ENCODE data around the gene GSDME. TPM values are rescaled to one million over a fixed set of nuclear protein-coding genes. Genes with fewer than 3 reads are reported as not detected.
A peak's percentile ranks its signal among the peaks of the same experiment; 100 is the strongest.

The GSDME gene
- polyA plus RNA-seq, 2 donors = 1.1 to 3.4 TPM

DNA sequence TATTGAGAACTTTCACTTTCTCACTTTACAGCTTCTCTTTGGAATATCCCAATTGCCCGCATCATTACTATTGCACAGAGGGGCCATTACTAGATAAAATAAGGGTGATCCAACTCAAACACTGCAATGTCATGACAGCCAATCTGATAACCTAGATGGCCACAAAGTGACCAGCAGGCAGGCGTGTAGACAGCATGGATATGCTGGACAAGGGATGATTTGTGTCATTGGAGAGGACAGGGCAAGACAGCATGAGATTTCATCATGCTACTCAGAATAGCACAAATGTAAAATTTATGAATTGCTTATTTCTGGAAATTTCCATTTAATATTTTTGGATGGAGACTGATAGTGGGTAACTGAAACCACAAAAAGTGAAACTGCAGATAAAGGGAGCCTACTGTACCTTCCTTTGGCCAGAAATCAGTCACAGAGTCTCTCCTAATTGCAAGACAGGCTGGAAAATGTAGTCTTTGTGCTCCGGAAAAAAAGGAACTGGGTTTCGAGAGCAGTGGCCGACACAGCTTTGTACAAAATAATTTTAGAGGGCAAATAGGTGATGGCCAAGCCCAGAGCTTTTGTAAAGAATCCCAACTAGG, 6.1 kb upstream of the GSDME start:
- Histone ChIP-seq H3K9me3 (ENCODE audit: control insufficient read depth in 2 of 2, insufficient read depth in 1 of 2, low read depth in 1 of 2, low read length in 1 of 2) (no peaks in the 10 kb centered on the region), H3K36me3 (ENCODE audit: control insufficient read depth in 2 of 2, insufficient read depth in 2 of 2, low read length in 1 of 2) (no peaks in the 10 kb centered on the region), H3K4me1 (ENCODE audit: control insufficient read depth in 2 of 2, insufficient read depth in 2 of 2, low read length in 1 of 2) (no peaks in the 10 kb centered on the region), H3K27me3 (ENCODE audit: control insufficient read depth in 1 of 2, insufficient read depth in 2 of 2, low read length in 2 of 2) (peaks cover 0 to 4% of the 10 kb centered on the region in 2 donors), H3K27ac (ENCODE audit: low read depth in 2 of 2, low read length in 1 of 2) (no peak overlapping the region), H3K4me3 (ENCODE audit: low read depth in 1 of 2, low read length in 2 of 2) (no peak overlapping the region)
- WGBS, 2 donors = 74 to 83% methylated on average over 5 of the region's 5 CpGs

DNA sequence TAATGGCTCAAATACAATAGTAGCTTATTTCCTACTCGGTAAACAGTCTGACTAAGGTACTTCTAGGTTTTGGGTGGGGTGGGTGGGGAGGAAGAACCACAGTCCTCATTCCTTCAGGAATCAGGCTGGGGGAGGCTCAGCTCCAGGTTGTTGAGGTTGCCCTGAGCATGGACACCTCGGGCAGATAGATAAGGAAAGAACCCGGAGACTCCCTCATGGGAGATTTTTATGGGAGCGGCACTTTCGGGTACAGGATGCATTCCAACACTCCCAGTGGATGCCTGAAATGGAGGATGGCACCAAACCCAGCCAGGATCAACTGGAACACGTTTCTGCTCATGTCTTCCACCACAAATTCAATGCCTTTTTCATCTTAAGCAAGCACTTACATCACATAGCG, 5.5 kb upstream of the GSDME start:
- Histone ChIP-seq H3K36me3 (ENCODE audit: control insufficient read depth in 2 of 2, insufficient read depth in 2 of 2, low read length in 1 of 2) (no peaks in the 10 kb centered on the region), H3K27ac (ENCODE audit: low read depth in 2 of 2, low read length in 1 of 2) (no peak overlapping the region), H3K4me3 (ENCODE audit: low read depth in 1 of 2, low read length in 2 of 2) (no peak overlapping the region), H3K4me1 (ENCODE audit: control insufficient read depth in 2 of 2, insufficient read depth in 2 of 2, low read length in 1 of 2) (peaks cover 0 to 1% of the 10 kb centered on the region in 2 donors), H3K27me3 (ENCODE audit: control insufficient read depth in 1 of 2, insufficient read depth in 2 of 2, low read length in 2 of 2) (peaks cover 0 to 4% of the 10 kb centered on the region in 2 donors), H3K9me3 (ENCODE audit: control insufficient read depth in 2 of 2, insufficient read depth in 1 of 2, low read depth in 1 of 2, low read length in 1 of 2) (no peaks in the 10 kb centered on the region)
- 75 to 77% methylated on average over 7 of the region's 7 CpGs for WGBS, 2 donors

- H3K36me3 ChIP-seq (ENCODE audit: control insufficient read depth in 2 of 2, insufficient read depth in 2 of 2, low read length in 1 of 2) = no peaks in the 10 kb centered on the region
- H3K4me1 ChIP-seq (ENCODE audit: control insufficient read depth in 2 of 2, insufficient read depth in 2 of 2, low read length in 1 of 2) = peaks cover 3% of the 10 kb centered on the region in 2 donors
- WGBS, 2 donors = 83 to 87% methylated on average over 1 of the region's 1 CpG
- H3K9me3 ChIP-seq (ENCODE audit: control insufficient read depth in 2 of 2, insufficient read depth in 1 of 2, low read depth in 1 of 2, low read length in 1 of 2) = no peaks in the 10 kb centered on the region
- H3K4me3 ChIP-seq (ENCODE audit: low read depth in 1 of 2, low read length in 2 of 2) = no peak overlapping the region
- H3K27me3 ChIP-seq (ENCODE audit: control insufficient read depth in 1 of 2, insufficient read depth in 2 of 2, low read length in 2 of 2) = peaks cover 0 to 4% of the 10 kb centered on the region in 2 donors
- H3K27ac ChIP-seq (ENCODE audit: low read depth in 2 of 2, low read length in 1 of 2) = no peak overlapping the region
Observed at GRCh38 chr7:24760968-24761367, 3.7 kb upstream of the GSDME start.

DNA sequence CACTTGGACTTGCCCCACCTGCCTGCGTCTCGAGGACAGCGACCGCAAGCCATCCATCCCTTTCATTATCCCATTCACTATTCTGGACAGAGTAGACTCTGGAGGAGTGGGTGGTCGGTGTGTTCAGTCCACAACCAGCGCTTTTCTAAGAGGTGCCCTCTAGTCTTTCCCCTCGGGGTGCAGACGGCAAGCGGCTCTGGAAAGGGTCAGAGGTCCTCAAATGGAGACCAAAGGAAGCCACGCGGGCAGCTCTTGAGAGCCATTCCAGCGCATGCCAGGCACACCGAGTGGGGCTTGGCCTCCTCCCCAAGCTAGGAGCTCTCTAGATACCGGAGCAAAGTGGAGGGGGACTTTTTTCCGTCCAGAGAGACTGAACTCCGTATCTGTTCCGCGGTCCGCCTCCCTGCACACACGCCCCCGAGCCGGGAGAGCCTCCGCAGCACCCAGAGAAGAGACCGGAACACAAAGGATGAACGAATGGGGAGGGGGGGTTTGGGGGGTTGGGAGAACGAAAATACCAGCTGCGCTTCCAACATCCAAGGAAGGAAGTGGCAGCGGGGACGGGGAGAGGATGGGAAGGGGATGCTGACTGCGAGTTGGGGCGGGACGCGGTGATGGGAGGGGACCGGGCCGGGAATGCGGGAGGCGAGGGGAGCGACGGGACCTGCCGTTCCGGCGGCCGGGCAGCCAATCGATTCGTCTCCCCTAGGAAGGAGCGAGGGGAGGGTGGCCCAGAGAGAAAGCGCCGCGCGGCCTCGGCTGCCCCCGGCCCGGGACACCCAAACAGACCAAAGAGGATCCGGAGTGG, 515 bp downstream of the GSDME start:
- no peaks in the 10 kb centered on the region for H3K9me3 ChIP-seq (ENCODE audit: control insufficient read depth in 2 of 2, insufficient read depth in 1 of 2, low read depth in 1 of 2, low read length in 1 of 2)
- WGBS, 2 donors = 5 to 6% methylated on average over 45 to 54 of the region's 54 CpGs
- H3K4me1 ChIP-seq (ENCODE audit: control insufficient read depth in 2 of 2, insufficient read depth in 2 of 2, low read length in 1 of 2) = peaks cover 3% of the 10 kb centered on the region in 2 donors
- peak overlapping the region; percentile 48 to 55 for H3K4me3 ChIP-seq (ENCODE audit: low read depth in 1 of 2, low read length in 2 of 2)
- H3K27me3 ChIP-seq (ENCODE audit: control insufficient read depth in 1 of 2, insufficient read depth in 2 of 2, low read length in 2 of 2) = no peaks in the 10 kb centered on the region
- H3K27ac ChIP-seq (ENCODE audit: low read depth in 2 of 2, low read length in 1 of 2) = peak overlapping the region; percentile 62 to 73
- H3K36me3 ChIP-seq (ENCODE audit: control insufficient read depth in 2 of 2, insufficient read depth in 2 of 2, low read length in 1 of 2) = no peaks in the 10 kb centered on the region

DNA sequence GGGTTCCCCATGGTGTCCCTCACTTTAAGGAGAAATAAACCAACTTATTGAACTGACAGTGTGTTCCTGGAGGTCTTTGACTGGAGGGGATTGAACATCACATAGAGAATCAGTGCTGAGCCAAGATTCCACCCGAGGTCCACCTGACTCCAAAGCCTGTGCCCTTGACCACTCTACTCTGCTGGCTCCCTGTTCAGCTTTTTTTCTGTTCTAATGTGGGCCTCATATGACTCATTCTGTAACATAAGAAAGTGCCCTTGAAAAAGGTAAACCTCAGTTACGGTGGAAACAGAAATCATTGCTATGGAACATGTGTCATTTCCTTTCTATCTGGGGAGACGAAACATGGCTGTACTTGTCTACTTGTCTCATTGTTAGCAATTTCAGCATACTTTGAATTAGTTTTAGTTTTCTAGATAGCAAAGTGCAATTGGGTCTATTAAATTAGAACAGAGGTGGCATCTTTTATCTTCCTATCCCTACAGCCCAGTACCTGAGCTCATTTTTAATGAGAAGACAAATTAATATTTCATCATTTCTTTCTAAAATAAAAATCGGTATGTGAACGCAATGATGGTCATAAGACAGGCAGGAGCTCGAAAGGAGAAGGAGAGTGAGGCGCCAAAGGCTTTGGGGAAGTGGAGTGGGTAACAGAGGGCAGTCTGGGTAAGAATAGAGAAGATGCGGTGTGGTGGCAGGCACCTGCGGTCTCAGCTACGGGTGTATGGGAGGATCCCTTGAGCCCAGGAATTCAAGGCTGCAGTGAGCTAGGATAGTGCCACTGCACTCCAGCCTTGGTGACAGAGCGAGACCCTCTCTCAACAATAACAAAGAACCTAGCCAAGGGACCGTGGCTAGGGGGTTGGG, 1.5 kb downstream of the GSDME start:
- peaks cover 3% of the 10 kb centered on the region in 2 donors for H3K4me1 ChIP-seq (ENCODE audit: control insufficient read depth in 2 of 2, insufficient read depth in 2 of 2, low read length in 1 of 2)
- H3K27ac ChIP-seq (ENCODE audit: low read depth in 2 of 2, low read length in 1 of 2) = no peak overlapping the region
- 62 to 75% methylated on average over 12 of the region's 12 CpGs for WGBS, 2 donors
- H3K27me3 ChIP-seq (ENCODE audit: control insufficient read depth in 1 of 2, insufficient read depth in 2 of 2, low read length in 2 of 2) = no peaks in the 10 kb centered on the region
- H3K4me3 ChIP-seq (ENCODE audit: low read depth in 1 of 2, low read length in 2 of 2) = peak overlapping the region in 1 of 2 donors; percentile 5
- H3K36me3 ChIP-seq (ENCODE audit: control insufficient read depth in 2 of 2, insufficient read depth in 2 of 2, low read length in 1 of 2) = no peaks in the 10 kb centered on the region
- no peaks in the 10 kb centered on the region for H3K9me3 ChIP-seq (ENCODE audit: control insufficient read depth in 2 of 2, insufficient read depth in 1 of 2, low read depth in 1 of 2, low read length in 1 of 2)

GRCh38 chr7:24754906-24755506, 2.3 kb downstream of the GSDME start:
- no peak overlapping the region for H3K4me3 ChIP-seq (ENCODE audit: low read depth in 1 of 2, low read length in 2 of 2)
- WGBS, 2 donors = 58 to 83% methylated on average over 3 of the region's 3 CpGs

GRCh38 chr7:24752073-24752800, 5.0 kb downstream of the GSDME start:
- WGBS, 2 donors = 76 to 86% methylated on average over 3 of the region's 3 CpGs
- no peaks in the 10 kb centered on the region for H3K4me1 ChIP-seq (ENCODE audit: control insufficient read depth in 2 of 2, insufficient read depth in 2 of 2, low read length in 1 of 2)
- no peak overlapping the region for H3K4me3 ChIP-seq (ENCODE audit: low read depth in 1 of 2, low read length in 2 of 2)
- H3K27me3 ChIP-seq (ENCODE audit: control insufficient read depth in 1 of 2, insufficient read depth in 2 of 2, low read length in 2 of 2) = no peaks in the 10 kb centered on the region
- no peaks in the 10 kb centered on the region for H3K36me3 ChIP-seq (ENCODE audit: control insufficient read depth in 2 of 2, insufficient read depth in 2 of 2, low read length in 1 of 2)
- H3K9me3 ChIP-seq (ENCODE audit: control insufficient read depth in 2 of 2, insufficient read depth in 1 of 2, low read depth in 1 of 2, low read length in 1 of 2) = no peaks in the 10 kb centered on the region
- no peak overlapping the region for H3K27ac ChIP-seq (ENCODE audit: low read depth in 2 of 2, low read length in 1 of 2)

More at GRCh38 chr7:24754906-24755506, 2.3 kb downstream of the GSDME start:
- Histone ChIP-seq H3K4me1 (ENCODE audit: control insufficient read depth in 2 of 2, insufficient read depth in 2 of 2, low read length in 1 of 2) (peaks cover 3% of the 10 kb centered on the region in 2 donors), H3K36me3 (ENCODE audit: control insufficient read depth in 2 of 2, insufficient read depth in 2 of 2, low read length in 1 of 2) (no peaks in the 10 kb centered on the region), H3K27ac (ENCODE audit: low read depth in 2 of 2, low read length in 1 of 2) (no peak overlapping the region), H3K9me3 (ENCODE audit: control insufficient read depth in 2 of 2, insufficient read depth in 1 of 2, low read depth in 1 of 2, low read length in 1 of 2) (no peaks in the 10 kb centered on the region), H3K27me3 (ENCODE audit: control insufficient read depth in 1 of 2, insufficient read depth in 2 of 2, low read length in 2 of 2) (no peaks in the 10 kb centered on the region)

DNA sequence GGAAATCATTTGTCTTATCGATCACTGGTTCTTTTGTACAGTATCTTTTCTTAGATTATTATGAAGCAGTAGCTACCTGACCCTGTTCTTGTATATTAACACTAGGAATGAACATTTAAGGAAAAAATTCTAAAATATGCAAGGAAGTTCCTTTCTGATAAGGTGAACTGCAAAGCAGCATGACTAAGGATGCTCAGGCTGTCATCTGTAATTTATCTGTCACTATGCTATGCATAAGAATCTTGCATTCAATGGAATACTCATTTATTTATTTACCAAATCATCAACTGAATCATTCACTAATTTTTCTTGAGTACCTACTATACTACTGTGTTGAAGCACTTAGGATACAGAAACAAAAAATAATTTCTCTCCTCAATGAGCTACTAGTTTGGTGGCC, 5.8 kb downstream of the GSDME start:
- Histone ChIP-seq H3K36me3 (ENCODE audit: control insufficient read depth in 2 of 2, insufficient read depth in 2 of 2, low read length in 1 of 2) (no peaks in the 10 kb centered on the region), H3K9me3 (ENCODE audit: control insufficient read depth in 2 of 2, insufficient read depth in 1 of 2, low read depth in 1 of 2, low read length in 1 of 2) (no peaks in the 10 kb centered on the region), H3K4me1 (ENCODE audit: control insufficient read depth in 2 of 2, insufficient read depth in 2 of 2, low read length in 1 of 2) (no peaks in the 10 kb centered on the region), H3K27me3 (ENCODE audit: control insufficient read depth in 1 of 2, insufficient read depth in 2 of 2, low read length in 2 of 2) (no peaks in the 10 kb centered on the region), H3K4me3 (ENCODE audit: low read depth in 1 of 2, low read length in 2 of 2) (no peak overlapping the region), H3K27ac (ENCODE audit: low read depth in 2 of 2, low read length in 1 of 2) (no peak overlapping the region)
- WGBS, 2 donors = 88 to 92% methylated on average over 1 of the region's 1 CpG
